GM12875 (cell line): ENCODE data around the gene ARHGEF16.

Experiments used
- H3K4me3 ChIP-seq: one replicate; pipeline ENCODE4 v1.5.1; 2011; ENCODE audit warnings: low read depth, low read length, control low read depth
- TF ChIP-seq, protein P1 (sequence below): IDR thresholded peaks from 2 replicates; pipeline ENCODE4 v1.5.1; 2011; ENCODE audit warnings: low read depth, mild to moderate bottlenecking, control low read depth, inconsistent platforms, low read length, moderate library complexity, borderline replicate concordance; ENCODE audit not compliant: insufficient read depth

Gene ARHGEF16

GRCh38 chr1:3429320-3429719 is 25.1 kb upstream of the ARHGEF16 start:
- H3K4me3 ChIP-seq = no peak overlapping the region
- TF ChIP-seq, protein P1, sequence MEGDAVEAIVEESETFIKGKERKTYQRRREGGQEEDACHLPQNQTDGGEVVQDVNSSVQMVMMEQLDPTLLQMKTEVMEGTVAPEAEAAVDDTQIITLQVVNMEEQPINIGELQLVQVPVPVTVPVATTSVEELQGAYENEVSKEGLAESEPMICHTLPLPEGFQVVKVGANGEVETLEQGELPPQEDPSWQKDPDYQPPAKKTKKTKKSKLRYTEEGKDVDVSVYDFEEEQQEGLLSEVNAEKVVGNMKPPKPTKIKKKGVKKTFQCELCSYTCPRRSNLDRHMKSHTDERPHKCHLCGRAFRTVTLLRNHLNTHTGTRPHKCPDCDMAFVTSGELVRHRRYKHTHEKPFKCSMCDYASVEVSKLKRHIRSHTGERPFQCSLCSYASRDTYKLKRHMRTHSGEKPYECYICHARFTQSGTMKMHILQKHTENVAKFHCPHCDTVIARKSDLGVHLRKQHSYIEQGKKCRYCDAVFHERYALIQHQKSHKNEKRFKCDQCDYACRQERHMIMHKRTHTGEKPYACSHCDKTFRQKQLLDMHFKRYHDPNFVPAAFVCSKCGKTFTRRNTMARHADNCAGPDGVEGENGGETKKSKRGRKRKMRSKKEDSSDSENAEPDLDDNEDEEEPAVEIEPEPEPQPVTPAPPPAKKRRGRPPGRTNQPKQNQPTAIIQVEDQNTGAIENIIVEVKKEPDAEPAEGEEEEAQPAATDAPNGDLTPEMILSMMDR = no peak

- H3K4me3 ChIP-seq = no peak overlapping the region
- TF ChIP-seq, protein P1 = no peak
These were observed 24.7 kb upstream of the ARHGEF16 start for GRCh38 chr1:3429766-3430165.

GRCh38 chr1:3430406-3430805 is 24.1 kb upstream of the ARHGEF16 start:
- TF ChIP-seq, protein P1 = no peak
- no peak overlapping the region for H3K4me3 ChIP-seq

DNA sequence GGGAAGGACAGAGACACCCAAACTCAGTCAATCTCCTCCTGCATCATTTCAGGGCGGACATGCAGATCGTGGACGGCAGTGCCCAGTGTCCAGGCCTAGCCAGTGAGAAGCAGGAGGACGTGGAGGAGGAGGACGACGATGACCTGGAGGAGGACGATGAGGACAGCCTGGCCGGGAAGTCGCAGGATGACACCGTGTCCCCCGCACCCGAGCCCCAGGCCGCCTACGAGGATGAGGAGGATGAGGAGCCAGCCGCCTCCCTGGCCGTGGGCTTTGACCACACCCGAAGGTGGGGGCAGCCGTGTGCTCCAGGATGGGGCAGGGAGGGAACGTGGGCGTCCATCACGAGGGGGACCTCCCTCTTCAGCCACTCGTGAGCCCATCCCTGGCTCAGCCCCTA is 23.6 kb upstream of the ARHGEF16 start:
- no peak overlapping the region for H3K4me3 ChIP-seq
- TF ChIP-seq, protein P1 = no peak

DNA sequence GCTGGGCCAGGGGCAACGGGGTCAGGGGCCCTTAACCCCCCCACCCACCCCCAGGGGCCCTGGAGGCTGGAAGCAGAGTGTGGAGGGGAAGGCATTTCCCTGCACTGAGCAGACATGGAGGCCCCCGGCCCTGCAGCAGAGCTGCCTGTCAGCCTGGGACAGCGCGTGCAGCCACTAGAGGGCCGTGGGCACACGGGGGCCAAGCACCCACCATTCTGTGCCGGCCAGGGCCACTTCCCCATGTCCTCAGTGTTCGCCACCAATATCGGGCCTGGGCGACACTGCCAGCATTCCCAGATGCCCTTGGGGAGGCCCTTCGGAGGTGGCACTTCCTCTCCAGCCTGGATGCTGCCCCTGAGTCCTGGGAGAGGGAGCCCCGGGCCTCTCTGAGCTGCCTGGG is 23.2 kb upstream of the ARHGEF16 start:
- H3K4me3 ChIP-seq = no peak overlapping the region
- TF ChIP-seq, protein P1 = peak; percentile 34; the same call in 1 of the 2 replicates

DNA sequence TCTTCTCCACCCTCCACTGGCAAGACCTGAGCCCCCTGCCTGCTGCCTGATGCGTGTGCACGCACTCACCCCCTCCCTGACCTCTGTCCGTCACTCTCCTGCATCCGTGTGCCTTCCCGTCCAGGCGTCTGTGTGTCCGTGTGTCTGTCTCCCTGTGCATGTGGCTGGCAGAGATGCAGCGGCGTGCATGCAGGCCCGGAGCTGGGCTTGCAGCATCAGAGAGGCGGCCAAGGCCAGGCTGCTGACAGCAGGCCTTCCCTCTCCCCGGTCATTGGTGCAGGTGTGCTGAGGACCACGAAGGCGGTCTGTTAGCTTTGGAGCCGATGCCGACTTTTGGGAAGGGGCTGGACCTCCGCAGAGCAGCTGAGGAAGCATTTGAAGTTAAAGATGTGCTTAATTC is 22.8 kb upstream of the ARHGEF16 start:
- H3K4me3 ChIP-seq = no peak overlapping the region
- TF ChIP-seq, protein P1 = no peak

- TF ChIP-seq, protein P1 = no peak
- no peak overlapping the region for H3K4me3 ChIP-seq
These were observed 22.2 kb upstream of the ARHGEF16 start for GRCh38 chr1:3432306-3432705.
